HEK293 (cell line): Measurements from ENCODE around the gene C19orf25.

Experiments
- BCL11B ChIP-seq: fragments of 450-650 bp; formaldehyde crosslinking; IDR thresholded peaks from 2 replicates; pipeline ENCODE4 v1.5.1; 2016; ENCODE audit warnings: low read depth, missing biosample characterization, missing genetic modification characterization
- GFI1B ChIP-seq: fragments of 450-650 bp; formaldehyde crosslinking; IDR thresholded peaks from 2 replicates; pipeline ENCODE4 v1.5.1; 2016; ENCODE audit warnings: missing biosample characterization, missing genetic modification characterization
- IKZF3 ChIP-seq: fragments of 450-650 bp; IDR thresholded peaks from 2 replicates; pipeline ENCODE4 v1.5.0; 2018; ENCODE audit warnings: missing biosample characterization, mild to moderate bottlenecking, missing genetic modification characterization, moderate library complexity
- KLF10 ChIP-seq: fragments of 450-650 bp; IDR thresholded peaks from 2 replicates; pipeline ENCODE4 v1.5.1; 2018; ENCODE audit warnings: missing biosample characterization, mild to moderate bottlenecking, missing genetic modification characterization
- KLF7 ChIP-seq: fragments of 450-650 bp; formaldehyde crosslinking; IDR thresholded peaks from 2 replicates; pipeline ENCODE4 v1.5.1; 2016; ENCODE audit warnings: missing biosample characterization, missing genetic modification characterization, borderline replicate concordance
- SCRT1 ChIP-seq: fragments of 450-650 bp; formaldehyde crosslinking; IDR thresholded peaks from 2 replicates; pipeline ENCODE4 v1.5.1; 2016; ENCODE audit warnings: missing biosample characterization, missing genetic modification characterization, borderline replicate concordance
- SP2 ChIP-seq: fragments of 450-650 bp; formaldehyde crosslinking; IDR thresholded peaks from 2 replicates; pipeline ENCODE4 v1.5.1; 2016; ENCODE audit warnings: missing biosample characterization, missing genetic modification characterization
- SP7 ChIP-seq: fragments of 450-650 bp; formaldehyde crosslinking; IDR thresholded peaks from 2 replicates; pipeline ENCODE4 v1.5.1; 2016; ENCODE audit warnings: missing biosample characterization, missing genetic modification characterization
- ZBTB1 ChIP-seq: fragments of 450-650 bp; formaldehyde crosslinking; IDR thresholded peaks from 2 replicates; pipeline ENCODE4 v1.5.1; 2016; ENCODE audit warnings: missing biosample characterization, missing genetic modification characterization
- ZBTB20 ChIP-seq: fragments of 450-650 bp; formaldehyde crosslinking; IDR thresholded peaks from 2 replicates; pipeline ENCODE4 v1.5.1; 2016; ENCODE audit warnings: missing biosample characterization, missing genetic modification characterization
- ZNF174 ChIP-seq: fragments of 450-650 bp; formaldehyde crosslinking; IDR thresholded peaks from 2 replicates; pipeline ENCODE4 v1.5.0; 2017; ENCODE audit warnings: missing biosample characterization, mild to moderate bottlenecking, missing genetic modification characterization
- ZNF221 ChIP-seq: fragments of 450-650 bp; formaldehyde crosslinking; IDR thresholded peaks from 2 replicates; pipeline ENCODE4 v1.5.1; 2017; ENCODE audit warnings: missing biosample characterization, missing genetic modification characterization, borderline replicate concordance
- ZNF24 ChIP-seq: fragments of 450-650 bp; formaldehyde crosslinking; IDR thresholded peaks from 2 replicates; pipeline ENCODE4 v1.5.1; 2016; ENCODE audit warnings: missing biosample characterization, missing genetic modification characterization
- ZNF341 ChIP-seq: fragments of 450-650 bp; formaldehyde crosslinking; IDR thresholded peaks from 2 replicates; pipeline ENCODE4; 2016; ENCODE audit warnings: low read depth, missing biosample characterization, missing genetic modification characterization
- ZNF391 ChIP-seq: fragments of 450-650 bp; formaldehyde crosslinking; IDR thresholded peaks from 2 replicates; pipeline ENCODE4 v1.5.1; 2016; ENCODE audit warnings: low read depth, missing biosample characterization, missing genetic modification characterization, borderline replicate concordance
- ZNF501 ChIP-seq: fragments of 450-650 bp; formaldehyde crosslinking; IDR thresholded peaks from 2 replicates; pipeline ENCODE4 v1.5.1; 2016; ENCODE audit warnings: missing biosample characterization, missing genetic modification characterization
- ZNF548 ChIP-seq: fragments of 450-650 bp; formaldehyde crosslinking; IDR thresholded peaks from 2 replicates; pipeline ENCODE4 v1.5.1; 2016; ENCODE audit warnings: missing biosample characterization, missing genetic modification characterization
- ZNF623 ChIP-seq: fragments of 450-650 bp; formaldehyde crosslinking; IDR thresholded peaks from 2 replicates; pipeline ENCODE4 v1.5.1; 2016; ENCODE audit warnings: missing biosample characterization, missing genetic modification characterization
- ZNF660 ChIP-seq: fragments of 450-650 bp; IDR thresholded peaks from 2 replicates; pipeline ENCODE4 v1.5.1; 2018; ENCODE audit warnings: missing biosample characterization, mild to moderate bottlenecking, missing genetic modification characterization
- ZNF76 ChIP-seq: fragments of 450-650 bp; formaldehyde crosslinking; IDR thresholded peaks from 2 replicates; pipeline ENCODE4; 2016; ENCODE audit warnings: low read depth, missing biosample characterization, missing genetic modification characterization, borderline replicate concordance
- ZNF777 ChIP-seq: fragments of 450-650 bp; formaldehyde crosslinking; IDR thresholded peaks from 2 replicates; pipeline ENCODE4 v1.5.1; 2017; ENCODE audit warnings: missing biosample characterization, missing genetic modification characterization, borderline replicate concordance
- ZXDB ChIP-seq: fragments of 450-650 bp; formaldehyde crosslinking; IDR thresholded peaks from 2 replicates; pipeline ENCODE4 v1.5.1; 2016; ENCODE audit warnings: missing biosample characterization, missing genetic modification characterization
- TF ChIP-seq, protein P1 (sequence below): fragments of 450-650 bp; formaldehyde crosslinking; IDR thresholded peaks from 2 replicates; pipeline ENCODE4 v1.5.1; 2016; ENCODE audit warnings: missing biosample characterization, missing genetic modification characterization, borderline replicate concordance
- TF ChIP-seq, protein P2 (sequence below): fragments of 450-650 bp; formaldehyde crosslinking; IDR thresholded peaks from 2 replicates; pipeline ENCODE4 v1.5.1; 2016; ENCODE audit warnings: missing biosample characterization, missing genetic modification characterization
- TF ChIP-seq, protein P3 (sequence below): fragments of 450-650 bp; formaldehyde crosslinking; IDR thresholded peaks from 2 replicates; pipeline ENCODE4 v1.5.1; 2017; ENCODE audit warnings: missing biosample characterization, missing genetic modification characterization
- TF ChIP-seq, protein P4 (sequence below): fragments of 450-650 bp; formaldehyde crosslinking; IDR thresholded peaks from 2 replicates; pipeline ENCODE4 v1.5.1; 2016; ENCODE audit warnings: missing biosample characterization, missing genetic modification characterization
- TF ChIP-seq, protein P5 (sequence below): fragments of 450-650 bp; formaldehyde crosslinking; IDR thresholded peaks from 2 replicates; pipeline ENCODE4 v1.5.1; 2017; ENCODE audit warnings: missing biosample characterization, missing genetic modification characterization
- TF ChIP-seq, protein P6 (sequence below): fragments of 450-650 bp; formaldehyde crosslinking; IDR thresholded peaks from 2 replicates; pipeline ENCODE4 v1.5.1; 2017; ENCODE audit warnings: missing biosample characterization, missing genetic modification characterization

Gene C19orf25

DNA sequence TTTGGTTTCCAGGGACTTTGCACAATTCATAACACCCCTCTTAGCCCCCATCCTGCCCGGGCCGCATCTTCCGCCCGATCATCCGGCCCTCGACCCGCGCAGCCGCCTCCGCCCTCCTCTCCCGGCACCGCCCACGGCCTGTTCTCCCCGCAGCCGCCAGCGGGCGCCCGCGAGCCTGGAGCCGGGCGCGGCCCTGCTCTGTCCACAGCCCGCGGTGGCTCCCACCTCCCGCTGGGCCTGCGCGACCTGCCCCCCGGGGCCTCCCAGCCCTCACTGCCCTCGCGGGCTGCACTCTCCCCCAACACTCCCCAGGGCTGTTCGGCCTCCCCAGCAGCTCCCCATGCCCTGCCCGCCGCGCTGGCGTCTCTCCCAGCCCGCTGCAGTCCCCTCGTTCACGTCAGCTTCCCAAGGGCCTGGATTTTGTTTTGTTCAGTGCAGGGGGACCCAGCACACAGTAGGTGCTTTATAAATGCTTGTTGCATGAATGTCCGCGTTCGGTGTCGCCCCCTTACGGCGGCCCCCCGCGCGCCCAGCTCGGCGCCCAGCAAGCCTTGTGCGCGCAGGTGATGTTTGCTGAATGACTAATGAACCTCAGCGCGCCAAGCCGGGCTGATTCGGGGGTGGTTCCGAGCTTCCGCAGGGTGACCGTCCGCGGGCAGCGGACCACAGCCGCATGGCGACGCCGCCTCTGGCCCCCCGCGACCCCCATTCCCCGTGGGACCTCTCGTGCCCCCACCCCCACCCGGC, 33.7 kb downstream of the C19orf25 start (continued):
- TF ChIP-seq ZNF76 (tag by site-specific recombination) (0 out of 2 replicates have a peak, but pooled peaks have one; percentile 65), ZNF660 (tag by site-specific recombination) (peak; percentile 83), ZNF221 (tag by site-specific recombination) (no peak), ZBTB20 (tag by site-specific recombination) (peak; percentile 84), KLF7 (tag by site-specific recombination) (no peak; the same call in 1 of the 2 replicates), IKZF3 (tag by site-specific recombination) (peak; percentile 88), ZNF391 (tag by site-specific recombination) (peak; percentile 80), KLF10 (tag by site-specific recombination) (peak; percentile 87), ZNF777 (tag by site-specific recombination) (no peak), SP7 (peak; percentile 74), ZNF623 (peak; percentile 13; the same call in 1 of the 2 replicates), ZNF548 (tag by site-specific recombination) (no peak), ZNF174 (tag by site-specific recombination) (no peak), ZNF24 (peak; percentile 97), ZBTB1 (tag by site-specific recombination) (0 out of 2 replicates have a peak, but pooled peaks have one; percentile 25), ZXDB (peak; percentile 79), ZNF341 (tag by site-specific recombination) (peak; percentile 64; the same call in 1 of the 2 replicates), BCL11B (tag by site-specific recombination) (peak; percentile 96), GFI1B (tag by site-specific recombination) (peak; percentile 53; the same call in 1 of the 2 replicates), SCRT1 (tag by site-specific recombination) (peak; percentile 83; the same call in 1 of the 2 replicates), ZNF501 (no peak), SP2 (tag by site-specific recombination) (peak; percentile 59)
- TF ChIP-seq, protein P1, sequence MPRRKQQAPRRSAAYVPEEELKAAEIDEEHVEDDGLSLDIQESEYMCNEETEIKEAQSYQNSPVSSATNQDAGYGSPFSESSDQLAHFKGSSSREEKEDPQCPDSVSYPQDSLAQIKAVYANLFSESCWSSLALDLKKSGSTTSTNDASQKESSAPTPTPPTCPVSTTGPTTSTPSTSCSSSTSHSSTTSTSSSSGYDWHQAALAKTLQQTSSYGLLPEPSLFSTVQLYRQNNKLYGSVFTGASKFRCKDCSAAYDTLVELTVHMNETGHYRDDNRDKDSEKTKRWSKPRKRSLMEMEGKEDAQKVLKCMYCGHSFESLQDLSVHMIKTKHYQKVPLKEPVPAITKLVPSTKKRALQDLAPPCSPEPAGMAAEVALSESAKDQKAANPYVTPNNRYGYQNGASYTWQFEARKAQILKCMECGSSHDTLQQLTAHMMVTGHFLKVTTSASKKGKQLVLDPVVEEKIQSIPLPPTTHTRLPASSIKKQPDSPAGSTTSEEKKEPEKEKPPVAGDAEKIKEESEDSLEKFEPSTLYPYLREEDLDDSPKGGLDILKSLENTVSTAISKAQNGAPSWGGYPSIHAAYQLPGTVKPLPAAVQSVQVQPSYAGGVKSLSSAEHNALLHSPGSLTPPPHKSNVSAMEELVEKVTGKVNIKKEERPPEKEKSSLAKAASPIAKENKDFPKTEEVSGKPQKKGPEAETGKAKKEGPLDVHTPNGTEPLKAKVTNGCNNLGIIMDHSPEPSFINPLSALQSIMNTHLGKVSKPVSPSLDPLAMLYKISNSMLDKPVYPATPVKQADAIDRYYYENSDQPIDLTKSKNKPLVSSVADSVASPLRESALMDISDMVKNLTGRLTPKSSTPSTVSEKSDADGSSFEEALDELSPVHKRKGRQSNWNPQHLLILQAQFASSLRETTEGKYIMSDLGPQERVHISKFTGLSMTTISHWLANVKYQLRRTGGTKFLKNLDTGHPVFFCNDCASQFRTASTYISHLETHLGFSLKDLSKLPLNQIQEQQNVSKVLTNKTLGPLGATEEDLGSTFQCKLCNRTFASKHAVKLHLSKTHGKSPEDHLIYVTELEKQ (tag by site-specific recombination) = peak; percentile 46; the same call in 1 of the 2 replicates
- TF ChIP-seq, protein P2, sequence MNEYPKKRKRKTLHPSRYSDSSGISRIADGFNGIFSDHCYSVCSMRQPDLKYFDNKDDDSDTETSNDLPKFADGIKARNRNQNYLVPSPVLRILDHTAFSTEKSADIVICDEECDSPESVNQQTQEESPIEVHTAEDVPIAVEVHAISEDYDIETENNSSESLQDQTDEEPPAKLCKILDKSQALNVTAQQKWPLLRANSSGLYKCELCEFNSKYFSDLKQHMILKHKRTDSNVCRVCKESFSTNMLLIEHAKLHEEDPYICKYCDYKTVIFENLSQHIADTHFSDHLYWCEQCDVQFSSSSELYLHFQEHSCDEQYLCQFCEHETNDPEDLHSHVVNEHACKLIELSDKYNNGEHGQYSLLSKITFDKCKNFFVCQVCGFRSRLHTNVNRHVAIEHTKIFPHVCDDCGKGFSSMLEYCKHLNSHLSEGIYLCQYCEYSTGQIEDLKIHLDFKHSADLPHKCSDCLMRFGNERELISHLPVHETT (tag by site-specific recombination) = peak; percentile 58; the same call in 1 of the 2 replicates
- TF ChIP-seq, protein P3, sequence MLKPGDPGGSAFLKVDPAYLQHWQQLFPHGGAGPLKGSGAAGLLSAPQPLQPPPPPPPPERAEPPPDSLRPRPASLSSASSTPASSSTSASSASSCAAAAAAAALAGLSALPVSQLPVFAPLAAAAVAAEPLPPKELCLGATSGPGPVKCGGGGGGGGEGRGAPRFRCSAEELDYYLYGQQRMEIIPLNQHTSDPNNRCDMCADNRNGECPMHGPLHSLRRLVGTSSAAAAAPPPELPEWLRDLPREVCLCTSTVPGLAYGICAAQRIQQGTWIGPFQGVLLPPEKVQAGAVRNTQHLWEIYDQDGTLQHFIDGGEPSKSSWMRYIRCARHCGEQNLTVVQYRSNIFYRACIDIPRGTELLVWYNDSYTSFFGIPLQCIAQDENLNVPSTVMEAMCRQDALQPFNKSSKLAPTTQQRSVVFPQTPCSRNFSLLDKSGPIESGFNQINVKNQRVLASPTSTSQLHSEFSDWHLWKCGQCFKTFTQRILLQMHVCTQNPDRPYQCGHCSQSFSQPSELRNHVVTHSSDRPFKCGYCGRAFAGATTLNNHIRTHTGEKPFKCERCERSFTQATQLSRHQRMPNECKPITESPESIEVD = no peak
- TF ChIP-seq, protein P4, sequence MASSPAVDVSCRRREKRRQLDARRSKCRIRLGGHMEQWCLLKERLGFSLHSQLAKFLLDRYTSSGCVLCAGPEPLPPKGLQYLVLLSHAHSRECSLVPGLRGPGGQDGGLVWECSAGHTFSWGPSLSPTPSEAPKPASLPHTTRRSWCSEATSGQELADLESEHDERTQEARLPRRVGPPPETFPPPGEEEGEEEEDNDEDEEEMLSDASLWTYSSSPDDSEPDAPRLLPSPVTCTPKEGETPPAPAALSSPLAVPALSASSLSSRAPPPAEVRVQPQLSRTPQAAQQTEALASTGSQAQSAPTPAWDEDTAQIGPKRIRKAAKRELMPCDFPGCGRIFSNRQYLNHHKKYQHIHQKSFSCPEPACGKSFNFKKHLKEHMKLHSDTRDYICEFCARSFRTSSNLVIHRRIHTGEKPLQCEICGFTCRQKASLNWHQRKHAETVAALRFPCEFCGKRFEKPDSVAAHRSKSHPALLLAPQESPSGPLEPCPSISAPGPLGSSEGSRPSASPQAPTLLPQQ (tag by site-specific recombination) = 0 out of 2 replicates have a peak, but pooled peaks have one; percentile 79
- TF ChIP-seq, protein P5, sequence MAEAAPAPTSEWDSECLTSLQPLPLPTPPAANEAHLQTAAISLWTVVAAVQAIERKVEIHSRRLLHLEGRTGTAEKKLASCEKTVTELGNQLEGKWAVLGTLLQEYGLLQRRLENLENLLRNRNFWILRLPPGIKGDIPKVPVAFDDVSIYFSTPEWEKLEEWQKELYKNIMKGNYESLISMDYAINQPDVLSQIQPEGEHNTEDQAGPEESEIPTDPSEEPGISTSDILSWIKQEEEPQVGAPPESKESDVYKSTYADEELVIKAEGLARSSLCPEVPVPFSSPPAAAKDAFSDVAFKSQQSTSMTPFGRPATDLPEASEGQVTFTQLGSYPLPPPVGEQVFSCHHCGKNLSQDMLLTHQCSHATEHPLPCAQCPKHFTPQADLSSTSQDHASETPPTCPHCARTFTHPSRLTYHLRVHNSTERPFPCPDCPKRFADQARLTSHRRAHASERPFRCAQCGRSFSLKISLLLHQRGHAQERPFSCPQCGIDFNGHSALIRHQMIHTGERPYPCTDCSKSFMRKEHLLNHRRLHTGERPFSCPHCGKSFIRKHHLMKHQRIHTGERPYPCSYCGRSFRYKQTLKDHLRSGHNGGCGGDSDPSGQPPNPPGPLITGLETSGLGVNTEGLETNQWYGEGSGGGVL = peak; percentile 82
- TF ChIP-seq, protein P6, sequence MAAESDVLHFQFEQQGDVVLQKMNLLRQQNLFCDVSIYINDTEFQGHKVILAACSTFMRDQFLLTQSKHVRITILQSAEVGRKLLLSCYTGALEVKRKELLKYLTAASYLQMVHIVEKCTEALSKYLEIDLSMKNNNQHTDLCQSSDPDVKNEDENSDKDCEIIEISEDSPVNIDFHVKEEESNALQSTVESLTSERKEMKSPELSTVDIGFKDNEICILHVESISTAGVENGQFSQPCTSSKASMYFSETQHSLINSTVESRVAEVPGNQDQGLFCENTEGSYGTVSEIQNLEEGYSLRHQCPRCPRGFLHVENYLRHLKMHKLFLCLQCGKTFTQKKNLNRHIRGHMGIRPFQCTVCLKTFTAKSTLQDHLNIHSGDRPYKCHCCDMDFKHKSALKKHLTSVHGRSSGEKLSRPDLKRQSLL (tag by site-specific recombination) = peak; percentile 44; the same call in 1 of the 2 replicates
